MM.1S (cell line): ENCODE results near the gene PEX14.

Source experiments
- DNase-seq: peaks from one replicate; pipeline ENCODE4 v3.0.0-alpha.2; 2015
- H2AFZ ChIP-seq: fragments of 300-600 bp; sonication (generic); 2 replicates; pipeline ENCODE4 v1.6.0; 2016; ENCODE audit warnings: antibody characterized with exemption, low read length
- H3F3A ChIP-seq: fragments of 300-600 bp; sonication (generic); 2 replicates; pipeline ENCODE4 v1.6.1; 2016; ENCODE audit warnings: mild to moderate bottlenecking, antibody characterized with exemption, low read length, moderate library complexity, mixed read lengths; ENCODE audit not compliant: insufficient read depth
- H3K27ac ChIP-seq: fragments of 300-600 bp; sonication (generic); 2 replicates; pipeline ENCODE4 v1.5.1; 2016; ENCODE audit warnings: mild to moderate bottlenecking, low read length
- H3K27me3 ChIP-seq: fragments of 300-600 bp; sonication (generic); replicated peaks from 2 replicates; pipeline ENCODE4 v1.6.0; 2016; ENCODE audit warnings: low read length; ENCODE audit not compliant: insufficient read depth
- H3K36me3 ChIP-seq: fragments of 300-600 bp; sonication (generic); replicated peaks from 2 replicates; pipeline ENCODE4 v1.6.1; 2016; ENCODE audit warnings: mild to moderate bottlenecking, low read length, mixed read lengths; ENCODE audit not compliant: insufficient read depth
- H3K4me1 ChIP-seq: fragments of 300-600 bp; sonication (generic); 2 replicates; pipeline ENCODE4 v1.6.1; 2016; ENCODE audit warnings: low read length, mixed read lengths
- H3K4me2 ChIP-seq: fragments of 300-600 bp; sonication (generic); 2 replicates; pipeline ENCODE4 v1.6.0; 2016; ENCODE audit warnings: low read depth, low read length
- H3K4me3 ChIP-seq: fragments of 300-600 bp; sonication (generic); 2 replicates; pipeline ENCODE4 v1.5.1; 2016; ENCODE audit warnings: low read length, mixed read lengths
- H3K79me2 ChIP-seq: fragments of 300-600 bp; sonication (generic); 2 replicates; pipeline ENCODE4 v1.6.1; 2016; ENCODE audit warnings: mixed run types, low read length, mixed read lengths
- H3K9ac ChIP-seq: fragments of 300-600 bp; sonication (generic); 2 replicates; pipeline ENCODE4 v1.6.1; 2016; ENCODE audit warnings: low read length, mixed read lengths
- H3K9me2 ChIP-seq: fragments of 300-600 bp; sonication (generic); replicated peaks from 2 replicates; pipeline ENCODE4 v1.6.1; 2016; ENCODE audit warnings: mild to moderate bottlenecking, low read length, mixed read lengths; ENCODE audit not compliant: insufficient read depth
- H3K9me3 ChIP-seq: fragments of 300-600 bp; sonication (generic); replicated peaks from 2 replicates; pipeline ENCODE4 v1.6.1; 2016; ENCODE audit warnings: mild to moderate bottlenecking, low read length, mixed read lengths; ENCODE audit not compliant: insufficient read depth
- H4K20me1 ChIP-seq: fragments of 300-600 bp; sonication (generic); 2 replicates; pipeline ENCODE4 v1.6.1; 2016; ENCODE audit warnings: mild to moderate bottlenecking, low read length, moderate library complexity, mixed read lengths; ENCODE audit not compliant: insufficient read depth
- EZH2 ChIP-seq: fragments of 300-600 bp; sonication (generic); optimal IDR thresholded peaks from 2 replicates; pipeline ENCODE3; 2017; ENCODE audit warnings: low read depth, mild to moderate bottlenecking, antibody characterized with exemption, low read length, mixed read lengths
- EZH2phosphoT487 ChIP-seq: fragments of 300-600 bp; sonication (generic); IDR thresholded peaks from 2 replicates; pipeline ENCODE4 v1.6.1; 2018; ENCODE audit warnings: antibody characterized with exemption, low read length
- TF ChIP-seq, protein P1 (sequence below): fragments of 300-600 bp; sonication (generic); IDR thresholded peaks from 2 replicates; pipeline ENCODE4 v1.5.1; 2016; ENCODE audit warnings: antibody characterized with exemption, low read length, mixed read lengths

Gene PEX14

GRCh38 chr1:10625076-10625475, 150.3 kb downstream of the PEX14 start:
- no peaks in the 10 kb centered on the region for H3K36me3 ChIP-seq
- no peaks in the 10 kb centered on the region for H3K27me3 ChIP-seq
- H3K4me2 ChIP-seq = no peak overlapping the region
- no peaks in the 10 kb centered on the region for H3F3A ChIP-seq
- no peak overlapping the region for H3K27ac ChIP-seq
- H3K9me3 ChIP-seq = no peaks in the 10 kb centered on the region
- no peaks in the 10 kb centered on the region for H4K20me1 ChIP-seq
- no peaks in the 10 kb centered on the region for H3K79me2 ChIP-seq
- no peaks in the 10 kb centered on the region for H3K9me2 ChIP-seq
- no peaks in the 10 kb centered on the region for H3K4me1 ChIP-seq
- TF ChIP-seq EZH2 = no peak
- no peak for TF ChIP-seq EZH2phosphoT487
- TF ChIP-seq, protein P1, sequence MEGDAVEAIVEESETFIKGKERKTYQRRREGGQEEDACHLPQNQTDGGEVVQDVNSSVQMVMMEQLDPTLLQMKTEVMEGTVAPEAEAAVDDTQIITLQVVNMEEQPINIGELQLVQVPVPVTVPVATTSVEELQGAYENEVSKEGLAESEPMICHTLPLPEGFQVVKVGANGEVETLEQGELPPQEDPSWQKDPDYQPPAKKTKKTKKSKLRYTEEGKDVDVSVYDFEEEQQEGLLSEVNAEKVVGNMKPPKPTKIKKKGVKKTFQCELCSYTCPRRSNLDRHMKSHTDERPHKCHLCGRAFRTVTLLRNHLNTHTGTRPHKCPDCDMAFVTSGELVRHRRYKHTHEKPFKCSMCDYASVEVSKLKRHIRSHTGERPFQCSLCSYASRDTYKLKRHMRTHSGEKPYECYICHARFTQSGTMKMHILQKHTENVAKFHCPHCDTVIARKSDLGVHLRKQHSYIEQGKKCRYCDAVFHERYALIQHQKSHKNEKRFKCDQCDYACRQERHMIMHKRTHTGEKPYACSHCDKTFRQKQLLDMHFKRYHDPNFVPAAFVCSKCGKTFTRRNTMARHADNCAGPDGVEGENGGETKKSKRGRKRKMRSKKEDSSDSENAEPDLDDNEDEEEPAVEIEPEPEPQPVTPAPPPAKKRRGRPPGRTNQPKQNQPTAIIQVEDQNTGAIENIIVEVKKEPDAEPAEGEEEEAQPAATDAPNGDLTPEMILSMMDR = no peak
- no peak overlapping the region for H3K4me3 ChIP-seq
- H3K9ac ChIP-seq = no peak overlapping the region
- no peak overlapping the region for H2AFZ ChIP-seq
- DNase-seq = no peak

GRCh38 chr1:10625554-10625953, 150.8 kb downstream of the PEX14 start:
- TF ChIP-seq EZH2phosphoT487 (no peak), EZH2 (no peak)
- TF ChIP-seq, protein P1 = no peak
- Histone ChIP-seq H2AFZ (no peak overlapping the region), H3K9me2 (no peaks in the 10 kb centered on the region), H3K27ac (no peak overlapping the region), H3K4me3 (no peak overlapping the region), H3K27me3 (no peaks in the 10 kb centered on the region), H3K36me3 (no peaks in the 10 kb centered on the region), H3K4me1 (no peaks in the 10 kb centered on the region), H3K9me3 (no peaks in the 10 kb centered on the region), H3K4me2 (no peak overlapping the region), H3K79me2 (no peaks in the 10 kb centered on the region), H4K20me1 (no peaks in the 10 kb centered on the region), H3K9ac (no peak overlapping the region), H3F3A (no peaks in the 10 kb centered on the region)
- no peak for DNase-seq

DNA sequence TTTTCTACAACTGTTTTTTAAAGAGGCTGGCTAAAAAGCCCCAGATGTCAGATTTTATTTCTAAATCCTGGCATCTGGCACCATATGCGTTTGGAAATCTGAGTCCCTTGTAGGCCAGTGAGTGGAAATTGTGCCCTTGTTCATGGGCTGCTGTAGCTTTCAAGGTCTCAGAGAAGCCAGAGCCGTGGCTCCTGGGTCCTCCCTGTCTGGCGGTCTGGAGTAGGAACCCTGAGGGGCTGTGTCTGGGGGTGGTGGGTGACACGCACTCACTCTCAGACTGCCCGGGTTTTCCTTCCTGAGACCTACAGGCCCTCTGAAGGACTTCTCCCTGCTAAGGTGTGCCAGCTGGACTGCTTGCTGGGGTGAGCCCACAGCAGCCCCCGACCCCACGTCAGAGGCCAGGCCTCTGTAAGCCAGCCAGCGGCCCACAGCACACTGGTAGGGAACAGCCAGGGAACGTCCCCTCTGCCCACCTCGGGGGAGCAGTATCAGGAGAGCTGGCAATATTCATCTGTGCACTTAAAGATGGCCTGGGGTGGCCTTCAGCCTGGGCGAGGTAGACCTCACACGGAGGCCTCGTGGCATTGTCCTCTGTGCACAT, 151.5 kb downstream of the PEX14 start:
- no peaks in the 10 kb centered on the region for H3K4me1 ChIP-seq
- DNase-seq = no peak
- H3K9me2 ChIP-seq = no peaks in the 10 kb centered on the region
- no peak overlapping the region for H3K27ac ChIP-seq
- H3K9me3 ChIP-seq = no peaks in the 10 kb centered on the region
- H3K4me3 ChIP-seq = no peak overlapping the region
- H3K79me2 ChIP-seq = no peaks in the 10 kb centered on the region
- no peak overlapping the region for H3K4me2 ChIP-seq
- H3K36me3 ChIP-seq = no peaks in the 10 kb centered on the region
- no peak overlapping the region for H3K9ac ChIP-seq
- no peaks in the 10 kb centered on the region for H3F3A ChIP-seq
- H3K27me3 ChIP-seq = no peaks in the 10 kb centered on the region
- TF ChIP-seq EZH2 (no peak), EZH2phosphoT487 (no peak)
- TF ChIP-seq, protein P1 = no peak
- H4K20me1 ChIP-seq = no peaks in the 10 kb centered on the region
- H2AFZ ChIP-seq = no peak overlapping the region
